Measurements from ENCODE around the gene TEN1. TPM values are rescaled to one million over a fixed set of nuclear protein-coding genes. Genes with fewer than 3 reads are reported as not detected.

TEN1 gene
- total and polyA plus RNA-seq, 2 of the 13 experiments (the other 11 are each of a cell fraction or from before 2014, with no cell fraction given) = 18.0 to 21.3 TPM

DNA sequence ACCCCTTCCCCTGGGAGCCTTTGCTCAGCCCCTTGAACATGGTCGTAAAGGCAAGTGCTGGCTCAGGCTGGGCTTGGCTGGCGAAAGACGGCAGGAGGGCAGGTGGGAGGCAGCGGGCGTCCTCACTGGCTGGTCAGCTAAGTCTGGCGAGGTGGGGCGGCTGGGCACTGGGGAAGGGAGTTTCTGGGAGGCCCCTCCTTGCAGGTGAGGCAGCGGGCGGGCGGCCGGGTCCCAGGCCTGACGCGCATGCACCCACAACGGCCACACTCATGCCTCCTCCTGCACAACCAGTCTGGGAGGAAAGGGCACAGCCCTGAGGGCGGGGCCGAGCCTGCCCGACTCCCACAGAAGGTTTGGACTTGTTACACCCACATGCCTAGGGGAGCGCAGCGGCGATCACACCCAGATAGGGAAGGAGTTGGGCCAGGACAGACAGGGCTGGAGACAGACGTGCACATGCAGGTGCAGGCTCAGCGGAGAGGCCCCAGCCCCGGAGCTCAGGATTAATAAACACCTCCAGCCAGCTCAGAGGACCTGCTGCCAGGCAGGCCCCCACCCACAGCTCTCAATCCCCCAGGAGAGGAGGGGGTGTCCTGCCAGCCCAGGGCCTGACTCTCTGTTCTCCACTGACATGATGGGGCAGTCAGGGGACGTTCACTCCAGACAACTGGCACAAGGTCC is 48.3 kb downstream of the TEN1 start, which contains the start of gene EVPL (continued):
- TF ChIP-seq, protein P1, sequence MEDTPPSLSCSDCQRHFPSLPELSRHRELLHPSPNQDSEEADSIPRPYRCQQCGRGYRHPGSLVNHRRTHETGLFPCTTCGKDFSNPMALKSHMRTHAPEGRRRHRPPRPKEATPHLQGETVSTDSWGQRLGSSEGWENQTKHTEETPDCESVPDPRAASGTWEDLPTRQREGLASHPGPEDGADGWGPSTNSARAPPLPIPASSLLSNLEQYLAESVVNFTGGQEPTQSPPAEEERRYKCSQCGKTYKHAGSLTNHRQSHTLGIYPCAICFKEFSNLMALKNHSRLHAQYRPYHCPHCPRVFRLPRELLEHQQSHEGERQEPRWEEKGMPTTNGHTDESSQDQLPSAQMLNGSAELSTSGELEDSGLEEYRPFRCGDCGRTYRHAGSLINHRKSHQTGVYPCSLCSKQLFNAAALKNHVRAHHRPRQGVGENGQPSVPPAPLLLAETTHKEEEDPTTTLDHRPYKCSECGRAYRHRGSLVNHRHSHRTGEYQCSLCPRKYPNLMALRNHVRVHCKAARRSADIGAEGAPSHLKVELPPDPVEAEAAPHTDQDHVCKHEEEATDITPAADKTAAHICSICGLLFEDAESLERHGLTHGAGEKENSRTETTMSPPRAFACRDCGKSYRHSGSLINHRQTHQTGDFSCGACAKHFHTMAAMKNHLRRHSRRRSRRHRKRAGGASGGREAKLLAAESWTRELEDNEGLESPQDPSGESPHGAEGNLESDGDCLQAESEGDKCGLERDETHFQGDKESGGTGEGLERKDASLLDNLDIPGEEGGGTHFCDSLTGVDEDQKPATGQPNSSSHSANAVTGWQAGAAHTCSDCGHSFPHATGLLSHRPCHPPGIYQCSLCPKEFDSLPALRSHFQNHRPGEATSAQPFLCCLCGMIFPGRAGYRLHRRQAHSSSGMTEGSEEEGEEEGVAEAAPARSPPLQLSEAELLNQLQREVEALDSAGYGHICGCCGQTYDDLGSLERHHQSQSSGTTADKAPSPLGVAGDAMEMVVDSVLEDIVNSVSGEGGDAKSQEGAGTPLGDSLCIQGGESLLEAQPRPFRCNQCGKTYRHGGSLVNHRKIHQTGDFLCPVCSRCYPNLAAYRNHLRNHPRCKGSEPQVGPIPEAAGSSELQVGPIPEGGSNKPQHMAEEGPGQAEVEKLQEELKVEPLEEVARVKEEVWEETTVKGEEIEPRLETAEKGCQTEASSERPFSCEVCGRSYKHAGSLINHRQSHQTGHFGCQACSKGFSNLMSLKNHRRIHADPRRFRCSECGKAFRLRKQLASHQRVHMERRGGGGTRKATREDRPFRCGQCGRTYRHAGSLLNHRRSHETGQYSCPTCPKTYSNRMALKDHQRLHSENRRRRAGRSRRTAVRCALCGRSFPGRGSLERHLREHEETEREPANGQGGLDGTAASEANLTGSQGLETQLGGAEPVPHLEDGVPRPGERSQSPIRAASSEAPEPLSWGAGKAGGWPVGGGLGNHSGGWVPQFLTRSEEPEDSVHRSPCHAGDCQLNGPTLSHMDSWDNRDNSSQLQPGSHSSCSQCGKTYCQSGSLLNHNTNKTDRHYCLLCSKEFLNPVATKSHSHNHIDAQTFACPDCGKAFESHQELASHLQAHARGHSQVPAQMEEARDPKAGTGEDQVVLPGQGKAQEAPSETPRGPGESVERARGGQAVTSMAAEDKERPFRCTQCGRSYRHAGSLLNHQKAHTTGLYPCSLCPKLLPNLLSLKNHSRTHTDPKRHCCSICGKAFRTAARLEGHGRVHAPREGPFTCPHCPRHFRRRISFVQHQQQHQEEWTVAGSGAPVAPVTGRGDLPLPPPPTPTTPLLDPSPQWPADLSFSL (CRISPR knock-in tag; IDR thresholded peaks at IDR 0.05) = peak; percentile 25; the same call in 1 of the 2 replicates
- no peak for TF ChIP-seq PHB2 (IDR thresholded peaks at IDR 0.05; ENCODE audit: partially characterized antibody)
- peak; percentile 40; the same call in 1 of the 2 replicates for TF ChIP-seq ZNF121 (CRISPR knock-in tag; IDR thresholded peaks at IDR 0.05)
- TF ChIP-seq, protein P2, sequence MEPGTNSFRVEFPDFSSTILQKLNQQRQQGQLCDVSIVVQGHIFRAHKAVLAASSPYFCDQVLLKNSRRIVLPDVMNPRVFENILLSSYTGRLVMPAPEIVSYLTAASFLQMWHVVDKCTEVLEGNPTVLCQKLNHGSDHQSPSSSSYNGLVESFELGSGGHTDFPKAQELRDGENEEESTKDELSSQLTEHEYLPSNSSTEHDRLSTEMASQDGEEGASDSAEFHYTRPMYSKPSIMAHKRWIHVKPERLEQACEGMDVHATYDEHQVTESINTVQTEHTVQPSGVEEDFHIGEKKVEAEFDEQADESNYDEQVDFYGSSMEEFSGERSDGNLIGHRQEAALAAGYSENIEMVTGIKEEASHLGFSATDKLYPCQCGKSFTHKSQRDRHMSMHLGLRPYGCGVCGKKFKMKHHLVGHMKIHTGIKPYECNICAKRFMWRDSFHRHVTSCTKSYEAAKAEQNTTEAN (CRISPR knock-in tag; conservative IDR thresholded peaks at IDR 0.05) = peak; percentile 67; the same call in 1 of the 2 replicates
- TF ChIP-seq ZEB1 (IDR thresholded peaks at IDR 0.05; ENCODE audit: insufficient replicate concordance, low read depth) = peak; percentile 37
- TF ChIP-seq ZNF350 (CRISPR knock-in tag; IDR thresholded peaks at IDR 0.05; ENCODE audit: borderline replicate concordance, low read depth) = peak; percentile 83
- peak; percentile 35; the same call in 1 of the 2 replicates for TF ChIP-seq ZNF501 (CRISPR knock-in tag; IDR thresholded peaks at IDR 0.05)
- TF ChIP-seq, protein P3, sequence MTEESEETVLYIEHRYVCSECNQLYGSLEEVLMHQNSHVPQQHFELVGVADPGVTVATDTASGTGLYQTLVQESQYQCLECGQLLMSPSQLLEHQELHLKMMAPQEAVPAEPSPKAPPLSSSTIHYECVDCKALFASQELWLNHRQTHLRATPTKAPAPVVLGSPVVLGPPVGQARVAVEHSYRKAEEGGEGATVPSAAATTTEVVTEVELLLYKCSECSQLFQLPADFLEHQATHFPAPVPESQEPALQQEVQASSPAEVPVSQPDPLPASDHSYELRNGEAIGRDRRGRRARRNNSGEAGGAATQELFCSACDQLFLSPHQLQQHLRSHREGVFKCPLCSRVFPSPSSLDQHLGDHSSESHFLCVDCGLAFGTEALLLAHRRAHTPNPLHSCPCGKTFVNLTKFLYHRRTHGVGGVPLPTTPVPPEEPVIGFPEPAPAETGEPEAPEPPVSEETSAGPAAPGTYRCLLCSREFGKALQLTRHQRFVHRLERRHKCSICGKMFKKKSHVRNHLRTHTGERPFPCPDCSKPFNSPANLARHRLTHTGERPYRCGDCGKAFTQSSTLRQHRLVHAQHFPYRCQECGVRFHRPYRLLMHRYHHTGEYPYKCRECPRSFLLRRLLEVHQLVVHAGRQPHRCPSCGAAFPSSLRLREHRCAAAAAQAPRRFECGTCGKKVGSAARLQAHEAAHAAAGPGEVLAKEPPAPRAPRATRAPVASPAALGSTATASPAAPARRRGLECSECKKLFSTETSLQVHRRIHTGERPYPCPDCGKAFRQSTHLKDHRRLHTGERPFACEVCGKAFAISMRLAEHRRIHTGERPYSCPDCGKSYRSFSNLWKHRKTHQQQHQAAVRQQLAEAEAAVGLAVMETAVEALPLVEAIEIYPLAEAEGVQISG (CRISPR knock-in tag; IDR thresholded peaks at IDR 0.05) = peak; percentile 79
- TF ChIP-seq REL (CRISPR knock-in tag; conservative IDR thresholded peaks at IDR 0.05) = peak; percentile 70; the same call in 1 of the 2 replicates
- no peak for TF ChIP-seq SOX6 (IDR thresholded peaks at IDR 0.05)
- 0 out of 2 replicates have a peak, but pooled peaks have one; percentile 11 for TF ChIP-seq SOX6 (CRISPR knock-in tag; IDR thresholded peaks at IDR 0.05)
- TF ChIP-seq MIER2 (CRISPR knock-in tag; IDR thresholded peaks at IDR 0.05) = no peak; the same call in 1 of the 2 replicates
- TF ChIP-seq, protein P4, sequence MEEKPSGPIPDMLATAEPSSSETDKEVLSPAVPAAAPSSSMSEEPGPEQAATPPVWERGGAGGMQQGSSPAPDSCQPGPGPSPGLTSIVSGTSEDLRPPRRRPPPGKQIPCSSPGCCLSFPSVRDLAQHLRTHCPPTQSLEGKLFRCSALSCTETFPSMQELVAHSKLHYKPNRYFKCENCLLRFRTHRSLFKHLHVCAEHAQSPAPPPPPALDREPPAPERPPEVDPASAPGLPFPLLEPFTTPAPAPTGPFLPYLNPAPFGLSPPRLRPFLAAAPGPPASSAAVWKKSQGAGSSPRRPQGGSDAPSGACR (CRISPR knock-in tag; IDR thresholded peaks at IDR 0.05) = 0 out of 2 replicates have a peak, but pooled peaks have one; percentile 52
- peak; percentile 54; the same call in 1 of the 2 replicates for TF ChIP-seq ZNF792 (CRISPR knock-in tag; IDR thresholded peaks at IDR 0.05)
- peak; percentile 37; the same call in 1 of the 2 replicates for TF ChIP-seq ISL2 (CRISPR knock-in tag; IDR thresholded peaks at IDR 0.05)
- no peak for TF ChIP-seq ZNF33B (CRISPR knock-in tag; IDR thresholded peaks at IDR 0.05)
- TF ChIP-seq HDAC2 (CRISPR knock-in tag; IDR thresholded peaks at IDR 0.05) = peak; percentile 53
- TF ChIP-seq MED1 (CRISPR knock-in tag; IDR thresholded peaks at IDR 0.05) = peak; percentile 62; the same call in 1 of the 2 replicates
- peak; percentile 71 for TF ChIP-seq POLR2G (IDR thresholded peaks at IDR 0.05; ENCODE audit: low read depth, low read length)

Measured in HepG2 (cell line).